PFSK-1 (cell line): Measurements from ENCODE around the gene PSMB4.

Source experiments
- FOXP2 ChIP-seq: optimal IDR thresholded peaks from 2 replicates; pipeline ENCODE3; 2011; ENCODE audit warnings: borderline replicate concordance, control low read depth, inconsistent platforms; ENCODE audit not compliant: insufficient read depth; ENCODE audit errors: extremely low read length, extremely low read depth
- POLR2AphosphoS5 ChIP-seq: IDR thresholded peaks from 2 replicates; pipeline ENCODE4 v1.6.1; 2012; ENCODE audit warnings: low read depth, mild to moderate bottlenecking, control low read depth, low read length, moderate library complexity
- REST ChIP-seq, 2 experiments: IDR thresholded peaks; 2 replicates each; pipeline versions ENCODE4 v1.6.1 to v1.8.0; 2011 to 2012; ENCODE audit warnings: low read depth in 2 of 2, low read length in 2 of 2, control low read depth in 1 of 2, inconsistent platforms in 1 of 2, mild to moderate bottlenecking in 1 of 2, moderate library complexity in 1 of 2; ENCODE audit not compliant: insufficient read depth in 1 of 2
- SIN3A ChIP-seq: IDR thresholded peaks from 2 replicates; pipeline ENCODE4 v1.6.1; 2012; ENCODE audit warnings: mild to moderate bottlenecking, low read length, moderate library complexity, borderline replicate concordance; ENCODE audit not compliant: insufficient read depth

- no peak for TF ChIP-seq FOXP2
- TF ChIP-seq SIN3A, result no peak
- TF ChIP-seq POLR2AphosphoS5, result no peak
- no peak for TF ChIP-seq REST (IDR thresholded peaks at IDR 0.05; ENCODE audit: insufficient read depth in 1 of 2, low read depth in 2 of 2, low read length in 2 of 2)
Measured at GRCh38 chr1:151370211-151370911, 29.0 kb upstream of the PSMB4 start.
